Tibial nerve (tissue), 4 donors: Measurements from ENCODE around the gene MICAL2. TPM values are rescaled to one million over a fixed set of nuclear protein-coding genes. Genes with fewer than 3 reads are reported as not detected.

Experiments used
- DNase-seq, 2 donors: peaks; one replicate each; pipeline ENCODE4 v3.0.0-alpha.2; 2019; ENCODE audit warnings: low spot score in 2 of 2
- H3K27ac ChIP-seq, 4 donors: fragments of 200-600 bp; sonication (generic) in 3 of 4; one replicate each; pipeline ENCODE4 v1.5.1; 2017 to 2019; ENCODE audit warnings: mild to moderate bottlenecking in 1 of 4
- H3K27me3 ChIP-seq, 2 donors: fragments of 200-600 bp; sonication (generic) in 1 of 2; one replicate each; pipeline versions ENCODE4 v1.5.1 to v1.6.0; 2017 to 2019
- H3K36me3 ChIP-seq, 3 donors: fragments of 200-600 bp; sonication (generic); one replicate each; pipeline ENCODE4 v1.5.1; 2018 to 2019
- H3K4me1 ChIP-seq, 4 donors: fragments of 200-600 bp; sonication (generic) in 3 of 4; one replicate each; pipeline ENCODE4 v1.5.1; 2017 to 2019
- H3K4me3 ChIP-seq, 4 donors: fragments of 200-600 bp; sonication (generic) in 3 of 4; one replicate each; pipeline ENCODE4 v1.5.1; 2017 to 2019; ENCODE audit warnings: mild to moderate bottlenecking in 1 of 4, moderate library complexity in 1 of 4
- H3K9me3 ChIP-seq, 4 donors: fragments of 200-600 bp; sonication (generic) in 3 of 4; one replicate each; pipeline ENCODE4 v1.5.1; 2017 to 2019
- CTCF ChIP-seq, 5 experiments: fragments of 200-600 bp in 3 of 5; fragments of 450-650 bp in 2 of 5; sonication (generic) in 3 of 5; IDR thresholded peaks; one replicate each; pipeline ENCODE4 v1.5.1; 2016 to 2019; ENCODE audit warnings: antibody characterized with exemption in 5 of 5, mild to moderate bottlenecking in 3 of 5, moderate library complexity in 2 of 5
- EP300 ChIP-seq, 2 donors: sonication (generic); formaldehyde crosslinking; IDR thresholded peaks; one replicate each; pipeline ENCODE4 v1.6.1; 2017; ENCODE audit warnings: antibody characterized with exemption in 2 of 2, mild to moderate bottlenecking in 1 of 2
- POLR2A ChIP-seq, 2 donors: fragments of 450-650 bp; IDR thresholded peaks; one replicate each; pipeline ENCODE4 v1.6.1; 2017; ENCODE audit warnings: antibody characterized with exemption in 2 of 2, mild to moderate bottlenecking in 2 of 2, moderate library complexity in 2 of 2
- WGBS, 2 donors: methylation state at CpG; one replicate each; pipeline ENCODE4 v1.1.5; 2018; 5-methylcytosine and 5-hydroxymethylcytosine counted together
- total RNA-seq, 4 donors: library from RNA; depleted of rRNA; stranded (reverse); fragments of >200 nt; gene quantifications; one replicate each; pipeline ENCODE4 v1.1.0, GENCODE V29; 2016

MICAL2 gene
- total RNA-seq, 4 donors from 2014 or later, result 87.0 to 136 (median 101) TPM

- Histone ChIP-seq H3K4me1 (peaks cover 0 to under 1% (median 0%) of the 10 kb centered on the region in 4 donors), H3K4me3 (no peak overlapping the region), H3K27ac (no peak overlapping the region), H3K36me3 (peaks cover 0 to 55% (median 0%) of the 10 kb centered on the region in 3 donors), H3K9me3 (no peaks in the 10 kb centered on the region), H3K27me3 (no peaks in the 10 kb centered on the region)
- WGBS, 2 donors, result 94 to 95% methylated on average over 7 of the region's 7 CpGs
- TF ChIP-seq CTCF (IDR thresholded peaks at IDR 0.05), result no peak
- TF ChIP-seq POLR2A (IDR thresholded peaks at IDR 0.05), result no peak
- no peak for TF ChIP-seq EP300 (IDR thresholded peaks at IDR 0.05)
- DNase-seq, result no peak
Observed at GRCh38 chr11:12211331-12212065, 101.1 kb downstream of the MICAL2 start.

- H3K4me3 ChIP-seq, result no peak overlapping the region
- no peak overlapping the region for H3K27ac ChIP-seq
- H3K9me3 ChIP-seq, result no peaks in the 10 kb centered on the region
- TF ChIP-seq EP300 (IDR thresholded peaks at IDR 0.05) (no peak), POLR2A (IDR thresholded peaks at IDR 0.05) (no peak), CTCF (IDR thresholded peaks at IDR 0.05) (no peak)
- no peaks in the 10 kb centered on the region for H3K27me3 ChIP-seq
- no peak for DNase-seq
- H3K36me3 ChIP-seq, result peaks cover 0 to 60% (median 0%) of the 10 kb centered on the region in 3 donors
- 77 to 78% methylated on average over 7 of the region's 7 CpGs for WGBS, 2 donors
- peaks cover 0 to 9% (median 3%) of the 10 kb centered on the region in 4 donors for H3K4me1 ChIP-seq
Observed at GRCh38 chr11:12212174-12212820, 101.9 kb downstream of the MICAL2 start.

GRCh38 chr11:12212821-12213185 lies 102.4 kb downstream of the MICAL2 start:
- no peak overlapping the region for H3K4me3 ChIP-seq
- TF ChIP-seq CTCF (IDR thresholded peaks at IDR 0.05) (no peak), POLR2A (IDR thresholded peaks at IDR 0.05) (no peak), EP300 (IDR thresholded peaks at IDR 0.05) (no peak)
- no peaks in the 10 kb centered on the region for H3K27me3 ChIP-seq
- DNase-seq, result no peak
- H3K9me3 ChIP-seq, result no peaks in the 10 kb centered on the region
- H3K4me1 ChIP-seq, result peaks cover 0 to 10% (median 3%) of the 10 kb centered on the region in 4 donors
- H3K36me3 ChIP-seq, result peaks cover 0 to 63% (median 0%) of the 10 kb centered on the region in 3 donors
- whole genome bisulfite sequencing, 2 donors, result 89% methylated on average over 5 of the region's 5 CpGs
- H3K27ac ChIP-seq, result no peak overlapping the region

- Histone ChIP-seq H3K36me3 (peaks cover 0 to 57% (median 0%) of the 10 kb centered on the region in 3 donors), H3K9me3 (no peaks in the 10 kb centered on the region), H3K27ac (no peak overlapping the region), H3K4me1 (peaks cover 0 to 10% (median 3%) of the 10 kb centered on the region in 4 donors), H3K27me3 (no peaks in the 10 kb centered on the region), H3K4me3 (no peak overlapping the region)
- no peak for TF ChIP-seq EP300 (IDR thresholded peaks at IDR 0.05)
- no peak for TF ChIP-seq POLR2A (IDR thresholded peaks at IDR 0.05)
- no peak for DNase-seq
- WGBS, 2 donors, result 61 to 88% methylated on average over 5 of the region's 5 CpGs
Observed at GRCh38 chr11:12213883-12214282, 103.5 kb downstream of the MICAL2 start.

GRCh38 chr11:12214751-12215150 lies 104.4 kb downstream of the MICAL2 start:
- Histone ChIP-seq H3K9me3 (no peaks in the 10 kb centered on the region), H3K4me3 (no peak overlapping the region), H3K36me3 (peaks cover 0 to 49% (median 0%) of the 10 kb centered on the region in 3 donors), H3K27ac (no peak overlapping the region), H3K27me3 (no peaks in the 10 kb centered on the region), H3K4me1 (peaks cover 0 to 12% (median 3%) of the 10 kb centered on the region in 4 donors)
- no peak for DNase-seq
- TF ChIP-seq POLR2A (IDR thresholded peaks at IDR 0.05) (no peak), CTCF (IDR thresholded peaks at IDR 0.05) (no peak), EP300 (IDR thresholded peaks at IDR 0.05) (no peak)
